Activated CD8-positive, alpha-beta memory T cell treated with anti-CD3 and anti-CD28 coated beads for 48 hours (primary cell): ENCODE data around the gene NRG3.
"Not testable (repeated sequence)": the region's sequence is repeated elsewhere in the genome, so short reads cannot be mapped to it uniquely, and the experiment has no call there.

Experiments
- DNase-seq, 3 experiments: peaks; one replicate each; pipeline ENCODE4 v3.0.0-alpha.2; 2020; ENCODE audit warnings: low read depth in 2 of 3, low spot score in 2 of 3

NRG3 gene

DNA sequence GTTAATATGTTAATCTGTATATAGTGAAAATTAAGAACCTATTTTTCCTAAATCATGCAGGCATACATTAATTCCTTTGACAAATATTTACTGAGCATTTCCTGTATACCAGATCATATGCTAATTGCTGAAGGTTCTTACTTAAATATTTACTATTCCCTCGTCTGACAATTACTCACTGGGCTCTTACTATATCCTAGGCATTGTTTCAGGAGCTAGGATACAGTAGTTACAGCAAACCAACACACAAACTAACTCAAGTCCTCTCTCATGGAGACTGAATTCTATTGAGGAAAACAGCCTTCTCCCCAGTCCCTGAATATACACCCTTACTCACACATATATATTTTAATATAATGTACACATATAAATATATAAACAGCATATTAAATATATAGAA, 786.0 kb downstream of the NRG3 start:
- no peak for DNase-seq

DNA sequence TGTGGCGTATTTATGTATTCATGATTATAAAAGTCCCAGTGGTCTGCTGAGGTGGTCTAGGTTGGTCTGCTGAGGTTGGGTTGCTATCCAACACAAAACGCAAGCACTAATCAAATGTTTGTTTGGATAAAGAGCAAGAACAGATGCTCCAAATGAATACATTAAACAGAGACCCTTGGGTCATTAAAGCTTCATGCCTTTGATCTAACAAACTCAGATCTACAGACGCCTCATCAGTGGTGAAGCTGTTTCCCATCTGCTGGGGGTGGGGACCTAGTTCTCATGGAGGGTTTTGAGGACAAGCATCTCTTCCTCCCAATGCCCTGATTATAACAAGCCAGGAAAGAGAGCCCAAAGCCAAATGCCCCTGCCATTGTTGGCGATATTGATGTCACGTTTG, 786.7 kb downstream of the NRG3 start:
- DNase-seq, result no peak

DNA sequence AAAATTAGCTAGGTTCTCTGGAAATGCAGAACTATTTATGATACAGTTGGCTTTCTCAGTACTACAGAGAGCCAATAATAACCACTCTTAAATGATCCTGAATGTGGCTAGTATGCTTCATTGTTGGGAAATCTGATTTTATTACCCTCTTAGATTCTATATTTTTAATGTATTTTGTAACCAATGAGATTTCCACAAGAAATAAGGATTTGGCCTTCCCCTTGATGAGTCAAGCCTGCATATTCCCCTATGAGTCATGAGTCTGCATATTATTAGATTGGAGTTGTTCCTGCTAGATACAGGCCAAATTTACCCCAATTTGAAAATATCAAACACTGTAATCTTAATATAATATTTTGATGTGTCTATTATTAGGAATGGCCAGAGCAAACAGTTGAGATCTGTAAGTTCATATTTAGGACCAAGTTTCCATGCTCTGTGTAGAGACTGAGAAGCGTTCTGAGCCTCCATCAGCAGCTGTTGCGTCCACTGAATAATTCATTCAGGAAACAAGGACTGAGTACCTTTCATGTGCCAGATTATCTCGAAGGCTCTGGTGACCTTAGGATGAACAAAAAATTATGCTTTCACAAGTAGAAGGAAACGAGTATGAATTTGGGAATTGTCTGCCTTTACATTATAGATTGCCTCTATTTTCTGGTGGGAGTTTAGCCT, 793.4 kb downstream of the NRG3 start:
- no peak for DNase-seq

DNA sequence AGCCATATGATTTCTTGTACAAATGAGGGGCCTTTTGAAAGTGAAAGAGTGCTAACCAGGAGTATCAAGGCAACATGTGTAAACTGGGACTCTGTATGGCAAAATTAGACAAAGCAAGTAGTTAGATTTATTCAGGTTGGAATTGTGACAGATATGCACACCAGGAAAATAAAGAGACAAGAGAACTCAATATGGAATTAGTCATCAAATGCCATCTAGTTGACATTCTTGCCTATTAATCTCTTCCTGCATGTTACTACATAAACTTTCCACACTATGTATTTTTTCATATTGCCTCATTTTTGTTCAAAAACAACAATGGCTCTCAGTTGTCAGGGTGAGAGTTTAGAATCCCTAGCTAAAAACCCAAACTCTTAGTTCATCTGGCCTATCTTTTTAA, 799.0 kb downstream of the NRG3 start:
- no peak for DNase-seq

DNA sequence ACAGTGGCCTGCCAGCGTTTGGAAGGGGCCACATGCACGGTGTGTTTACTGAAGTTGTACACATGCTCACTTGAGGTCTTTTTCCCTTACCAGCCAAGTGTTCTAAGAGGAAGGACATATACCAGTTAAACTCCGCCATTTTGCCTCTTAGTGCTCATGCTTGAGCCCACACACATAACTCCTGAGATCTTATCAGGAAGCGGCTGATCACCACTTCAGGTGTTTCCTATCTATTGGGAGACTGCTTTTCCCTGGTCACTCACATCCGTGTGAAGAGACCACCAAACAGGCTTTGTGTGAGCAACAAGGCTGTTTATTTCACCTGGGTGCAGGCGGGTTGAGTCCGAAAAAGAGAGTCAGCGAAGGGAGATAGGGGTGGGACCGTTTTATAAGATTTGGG, 802.9 kb downstream of the NRG3 start:
- DNase-seq, result not testable (repeated sequence)

DNA sequence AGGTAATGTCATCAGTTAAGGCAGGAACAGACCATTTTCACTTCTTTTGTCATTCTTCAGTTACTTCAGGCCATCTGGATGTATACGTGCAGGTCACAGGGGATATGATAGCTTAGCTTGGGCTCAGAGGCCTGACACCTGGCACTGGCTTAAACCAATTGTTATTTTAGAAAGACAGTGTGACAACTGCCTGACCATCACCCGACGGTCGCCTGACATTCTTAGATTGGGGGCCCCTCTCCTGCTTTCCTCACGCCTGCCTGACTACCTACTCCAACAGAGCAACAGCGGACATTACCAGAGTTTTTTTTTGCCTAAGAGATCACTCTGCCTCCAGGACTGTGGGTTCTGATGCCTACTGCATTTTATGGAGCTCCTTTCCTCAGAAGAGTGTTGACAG, 803.5 kb downstream of the NRG3 start:
- DNase-seq, result not testable (repeated sequence)

DNA sequence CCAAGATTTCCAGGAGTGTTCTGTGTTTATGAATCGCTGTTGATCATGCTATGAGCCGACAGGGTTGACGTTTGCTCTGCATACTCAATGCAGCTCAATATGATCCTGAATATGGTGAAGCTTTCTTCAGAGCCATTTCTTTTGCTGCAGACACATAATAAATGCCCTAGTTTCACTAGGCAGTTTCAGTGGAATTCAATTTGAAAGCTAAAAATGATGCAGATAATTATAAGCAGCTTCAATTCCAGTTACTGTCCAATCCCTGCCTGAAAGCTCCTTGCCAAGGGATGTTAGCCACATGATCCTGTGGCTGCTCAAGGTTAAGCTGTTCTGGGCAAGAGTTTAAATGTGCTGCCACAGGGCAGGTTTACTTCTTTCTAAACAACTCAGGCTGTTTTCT, 805.6 kb downstream of the NRG3 start:
- DNase-seq, result no peak

DNA sequence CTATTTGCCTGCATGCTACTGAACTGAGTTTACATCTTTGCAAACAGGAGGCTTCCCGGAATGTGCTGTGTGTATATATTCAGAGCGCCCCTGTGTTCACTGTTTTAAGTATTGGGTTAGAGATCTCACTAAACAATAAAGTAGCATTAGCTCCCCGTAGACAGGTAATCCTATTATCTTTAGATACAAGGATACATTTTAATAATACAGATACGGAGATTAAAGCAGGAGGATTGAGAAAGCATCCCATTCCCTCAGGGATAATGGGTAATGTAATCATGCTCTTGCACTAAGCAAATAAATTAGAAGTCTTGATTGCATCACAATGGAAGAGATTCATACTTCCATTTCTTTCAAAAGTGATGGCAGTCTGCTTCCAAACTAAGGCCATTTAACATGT, 809.0 kb downstream of the NRG3 start:
- no peak for DNase-seq

DNA sequence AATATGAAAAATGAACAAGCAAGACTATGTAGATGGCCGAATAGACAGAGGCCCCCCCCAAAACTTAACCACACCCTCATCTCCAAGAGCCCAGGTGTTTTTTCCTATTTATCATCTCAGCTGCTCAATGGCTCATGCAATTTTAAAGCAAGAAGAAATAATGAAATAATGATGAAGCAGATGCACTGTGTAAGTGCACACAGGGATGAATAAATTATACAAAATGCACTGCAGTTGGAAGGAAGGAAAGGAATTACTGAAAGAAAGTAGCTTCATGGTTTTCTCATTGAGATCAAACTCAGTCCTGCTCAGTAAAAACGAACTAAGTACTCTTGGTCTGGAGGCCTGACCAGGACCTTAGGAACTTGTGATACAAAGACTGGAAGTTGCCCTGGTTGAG, 810.1 kb downstream of the NRG3 start:
- no peak for DNase-seq

DNA sequence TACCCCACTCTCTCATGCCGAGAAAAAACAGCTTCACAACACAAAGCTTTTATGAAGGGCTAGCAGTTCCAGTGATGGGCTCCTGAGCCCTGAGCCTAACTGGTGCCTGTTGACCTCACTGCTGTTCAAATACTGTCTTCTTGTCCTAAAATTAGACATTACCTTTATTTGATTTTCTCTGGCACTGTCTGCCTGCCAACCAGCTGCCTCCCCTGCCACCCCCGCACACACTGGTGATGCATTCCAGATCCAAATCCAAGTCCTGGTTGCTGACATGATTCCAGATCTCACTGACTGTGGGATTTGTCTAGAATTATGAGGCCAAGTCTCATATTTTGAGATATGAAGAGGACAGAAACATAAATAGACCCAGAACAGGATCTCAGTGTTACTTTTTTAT, 816.2 kb downstream of the NRG3 start:
- no peak for DNase-seq

DNA sequence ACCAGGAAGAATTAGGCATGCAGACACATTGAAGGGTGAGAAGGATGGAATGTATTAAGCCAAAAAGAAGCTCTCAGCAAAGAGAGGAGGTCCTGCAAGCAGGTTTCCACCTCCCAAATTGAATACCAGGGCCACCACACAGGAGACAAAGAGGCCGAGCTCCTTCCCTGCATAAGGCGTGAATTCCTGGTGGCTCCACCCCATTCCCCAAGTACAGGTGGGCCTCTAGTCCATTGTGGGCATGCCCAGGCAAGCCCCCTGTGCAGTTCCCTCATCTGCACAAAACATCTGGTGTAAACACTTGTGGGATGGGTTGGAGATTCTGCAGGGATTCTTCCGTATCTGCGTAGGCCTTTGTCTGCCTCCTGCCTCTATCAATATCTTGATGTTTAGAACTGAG, 817.5 kb downstream of the NRG3 start:
- DNase-seq, result no peak

DNA sequence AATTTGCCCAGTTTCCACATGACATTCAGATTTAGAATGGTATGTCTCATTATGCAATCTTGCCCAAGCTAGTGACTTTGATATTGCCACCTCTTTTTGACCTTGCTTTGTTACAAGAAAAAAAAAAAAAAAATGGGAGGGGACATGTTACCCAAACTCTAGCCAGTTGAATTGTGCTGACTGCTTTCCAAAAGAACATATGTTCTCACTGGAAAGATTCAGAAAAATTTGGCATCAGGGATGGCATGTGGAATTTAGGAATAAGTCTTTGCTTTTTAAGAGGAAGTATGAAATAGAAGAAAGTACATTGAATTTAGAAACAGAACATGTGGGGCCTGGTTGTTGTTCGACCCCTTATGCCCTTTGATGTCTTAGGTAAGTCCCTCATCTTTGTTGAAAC, 846.8 kb downstream of the NRG3 start:
- DNase-seq, result no peak

DNA sequence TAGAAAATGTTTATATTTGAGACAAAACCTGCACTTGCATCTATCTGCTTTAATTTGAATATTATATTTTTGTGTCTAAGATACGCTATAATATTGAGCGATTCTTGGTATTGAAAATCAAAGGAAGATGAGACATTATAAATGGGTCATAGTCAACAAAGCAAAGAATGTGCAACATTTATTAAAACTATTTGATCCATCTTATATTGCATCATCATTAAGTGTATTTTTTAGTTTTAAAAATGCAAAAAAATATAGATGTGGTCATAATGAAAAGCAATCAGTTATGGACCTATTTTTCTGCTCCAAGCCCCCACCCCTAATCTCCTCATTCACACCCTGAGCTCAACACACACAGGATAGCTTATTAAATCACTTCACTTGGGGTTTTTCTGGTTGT, 847.3 kb downstream of the NRG3 start:
- no peak for DNase-seq

DNA sequence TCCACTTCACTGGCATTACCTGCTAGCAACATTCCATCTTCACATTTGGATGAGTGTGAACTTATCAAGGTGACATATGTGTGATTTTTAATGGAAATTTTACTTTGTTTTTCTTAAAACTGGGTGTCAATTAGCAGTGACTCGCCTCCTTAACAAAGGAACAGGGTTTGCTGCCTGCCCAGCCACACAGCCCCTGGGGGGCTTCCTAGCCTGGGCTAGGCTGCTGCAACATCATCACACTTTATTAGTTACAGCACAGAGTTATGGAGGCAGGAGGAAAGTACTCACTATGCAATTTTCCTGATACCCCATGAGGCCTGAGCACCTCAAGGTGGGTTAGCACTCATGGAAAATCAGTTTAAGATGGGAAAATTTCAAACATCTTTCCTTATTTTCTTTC, 861.3 kb downstream of the NRG3 start:
- no peak for DNase-seq

DNA sequence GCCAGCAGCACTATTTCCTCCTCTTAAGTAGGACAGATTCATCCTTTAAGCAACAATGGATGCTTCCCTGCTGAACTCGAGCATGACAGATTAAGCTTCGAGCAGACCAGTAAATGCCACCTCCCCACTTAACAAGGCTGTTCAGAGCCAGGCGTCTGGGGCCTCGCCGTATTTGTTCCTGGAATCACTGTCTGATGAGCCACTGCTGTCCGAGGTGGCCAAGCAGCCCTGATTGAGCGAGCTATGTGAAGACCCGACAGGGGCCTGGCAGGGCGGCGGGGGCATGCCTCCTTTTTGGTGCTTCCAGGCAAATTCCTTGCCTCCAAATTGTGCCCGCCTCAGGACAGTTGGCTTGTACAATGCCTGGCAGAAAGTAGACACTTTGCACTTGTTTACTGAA, 862.6 kb downstream of the NRG3 start:
- DNase-seq, result no peak

DNA sequence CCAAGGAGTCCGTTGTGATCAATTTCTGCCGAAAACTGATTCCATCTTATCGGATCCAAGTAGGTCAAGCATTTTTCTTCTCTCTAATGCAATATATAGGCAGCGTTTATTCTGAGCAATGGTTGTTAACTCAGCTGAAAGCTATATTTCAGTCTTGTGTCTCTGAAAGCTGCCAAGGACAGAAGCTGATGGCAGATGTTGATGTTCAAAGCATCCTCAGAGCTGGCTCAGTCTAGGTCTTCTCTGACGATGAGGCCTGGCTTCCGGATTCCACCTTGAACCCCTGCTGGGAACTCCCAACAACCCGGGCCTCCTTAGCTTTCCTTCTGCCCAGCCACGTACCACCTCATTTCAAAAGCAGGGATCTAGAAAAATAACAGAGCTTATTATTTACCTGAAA, 863.6 kb downstream of the NRG3 start:
- no peak for DNase-seq

DNA sequence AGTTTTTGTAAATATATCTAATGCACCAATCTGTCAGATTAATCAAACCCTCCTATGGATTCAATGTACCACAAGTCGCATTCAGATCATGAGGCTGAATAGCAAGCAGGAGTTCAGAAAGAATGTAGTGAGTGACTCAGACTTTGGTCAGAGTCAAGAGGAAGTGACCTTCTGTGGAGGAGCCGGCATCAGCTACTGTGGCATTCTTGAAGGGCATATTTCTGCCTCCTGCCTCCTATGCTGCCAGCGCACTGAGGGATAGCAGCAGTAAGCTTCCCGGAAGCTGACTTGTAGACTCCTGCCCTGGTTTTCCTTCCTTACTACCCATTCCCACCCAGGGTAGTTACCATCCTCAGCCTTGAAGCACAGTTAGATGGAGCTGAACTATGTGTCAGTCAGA, 867.5 kb downstream of the NRG3 start:
- DNase-seq, result no peak

DNA sequence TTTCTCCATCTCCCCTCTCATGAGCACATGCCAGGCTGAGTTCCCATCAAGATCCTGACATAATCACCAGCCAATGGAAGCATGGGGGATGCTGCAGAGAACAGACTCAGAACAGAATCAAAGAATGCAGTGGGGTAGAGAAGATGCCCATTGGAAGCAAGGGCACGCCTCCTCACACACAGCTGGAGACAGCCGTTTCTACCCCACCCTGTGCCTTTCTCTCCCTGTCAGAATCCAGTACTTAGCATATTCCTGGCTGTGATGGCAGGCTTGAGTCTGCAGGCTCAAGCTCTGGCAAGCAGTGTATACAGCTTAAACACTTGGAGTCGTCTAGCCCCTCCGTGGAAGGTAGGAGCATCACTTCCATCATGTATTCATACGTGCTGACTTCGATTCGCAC, 867.9 kb downstream of the NRG3 start:
- DNase-seq, result no peak

DNA sequence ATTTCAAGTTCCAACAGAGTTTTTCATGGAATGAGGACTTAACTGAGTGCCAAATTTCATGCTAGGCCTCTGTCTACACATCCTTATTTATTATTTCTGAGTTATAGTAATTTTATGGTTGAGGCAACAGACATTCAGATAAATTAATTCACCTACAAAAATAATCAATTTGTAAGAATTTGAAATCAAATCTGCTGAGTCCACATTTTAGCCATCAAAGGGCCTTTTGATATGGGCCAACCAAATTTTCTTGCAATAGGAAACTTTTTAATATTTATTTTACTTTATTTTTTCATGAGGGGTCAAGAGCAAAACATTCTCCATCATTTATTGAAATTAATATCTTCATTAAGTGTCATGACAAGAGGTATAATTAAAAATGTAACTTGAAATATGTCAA, 875.5 kb downstream of the NRG3 start:
- DNase-seq, result no peak

DNA sequence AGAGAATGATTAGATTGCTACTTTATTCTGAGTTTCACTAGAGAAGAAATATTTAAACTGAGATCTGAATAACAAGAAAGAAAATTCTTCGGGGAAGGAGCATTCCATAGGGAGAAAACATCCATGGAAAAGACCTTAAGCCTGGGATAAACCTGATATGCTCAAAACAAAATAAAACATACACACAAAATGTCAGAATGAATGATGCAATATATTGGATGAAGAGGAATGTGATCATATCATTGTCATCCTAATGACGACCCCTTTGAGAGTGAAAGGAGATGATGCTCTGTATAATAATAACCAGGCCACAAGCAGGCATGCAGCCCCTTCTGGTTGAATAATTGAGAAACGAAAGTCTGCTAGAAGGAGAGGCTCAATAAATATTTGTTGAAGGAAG, 882.4 kb downstream of the NRG3 start:
- DNase-seq, result no peak

DNA sequence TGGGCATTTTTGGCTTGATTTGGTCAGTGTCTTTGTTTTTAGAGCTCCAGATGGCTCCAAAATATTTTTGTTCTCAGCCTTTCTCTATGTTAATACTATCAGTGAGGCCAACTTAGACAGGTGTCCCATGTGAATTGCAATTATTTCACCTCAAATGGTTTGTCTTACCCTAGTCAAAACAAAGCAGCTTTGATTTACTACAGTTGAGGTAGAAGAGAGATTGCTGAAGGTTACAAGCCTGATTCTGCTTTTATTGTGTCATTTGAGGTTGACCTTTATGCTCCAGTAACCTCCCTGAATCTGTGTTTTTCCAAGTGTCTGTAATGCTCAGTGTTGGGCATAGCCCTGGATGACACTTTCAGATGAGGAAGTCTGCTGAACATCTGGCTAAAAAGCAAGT, 882.9 kb downstream of the NRG3 start:
- no peak for DNase-seq

DNA sequence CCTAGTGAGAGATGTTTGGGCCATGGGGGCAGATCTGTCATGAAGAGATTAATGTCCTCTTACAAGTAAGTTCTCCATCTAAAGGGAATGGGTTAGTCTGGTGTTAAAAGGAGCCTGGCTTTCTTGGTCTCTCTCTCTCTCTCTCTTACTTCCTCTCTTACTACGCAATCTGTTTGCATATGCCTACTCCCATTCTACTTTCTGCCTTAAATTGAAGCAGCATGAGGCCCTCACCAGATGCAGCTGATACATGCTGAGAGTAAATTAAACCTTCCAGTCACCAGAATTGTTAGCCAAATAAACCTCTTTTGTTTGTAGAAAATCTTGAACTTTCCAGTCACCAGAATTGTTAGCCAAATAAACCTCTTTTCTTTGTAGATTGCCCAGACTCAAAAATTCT, 884.1 kb downstream of the NRG3 start:
- no peak for DNase-seq

DNA sequence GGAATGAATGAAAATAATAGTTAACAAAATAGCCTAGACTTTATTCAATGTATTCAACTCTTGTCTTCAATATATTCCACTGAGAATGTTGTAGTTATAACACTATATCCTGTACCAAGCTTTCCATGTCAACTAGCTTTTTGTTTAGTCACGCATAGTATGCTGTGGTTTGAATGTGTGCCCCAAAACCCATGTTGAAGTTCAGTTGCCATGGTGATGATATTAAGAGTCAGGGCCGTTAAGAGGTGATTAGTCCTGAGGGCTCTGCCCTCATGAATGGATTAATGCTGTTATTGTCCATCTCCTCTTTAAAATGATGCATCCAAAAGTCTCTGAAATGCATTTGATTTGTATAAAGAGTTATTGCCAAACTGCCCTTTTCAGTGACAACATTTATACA, 887.6 kb downstream of the NRG3 start:
- no peak for DNase-seq

DNA sequence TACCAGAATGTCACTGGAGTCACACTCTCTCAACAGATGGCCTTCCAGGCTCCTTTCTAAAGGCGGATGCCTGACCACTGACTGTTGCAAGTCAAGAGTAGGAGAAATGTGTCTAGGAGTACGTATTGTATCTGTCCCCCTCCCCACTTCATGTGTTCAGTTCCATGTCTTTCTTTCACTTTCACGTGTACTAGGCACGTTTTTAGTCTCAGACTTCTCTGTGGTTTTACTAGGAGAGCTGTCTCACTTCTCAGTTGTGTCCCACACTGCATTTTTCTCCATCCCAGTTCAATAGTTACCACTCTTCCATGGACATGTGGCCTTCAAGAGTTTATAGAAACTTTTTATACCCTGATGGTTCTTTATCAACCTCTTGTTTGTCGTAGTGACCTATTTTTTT, 893.0 kb downstream of the NRG3 start:
- no peak for DNase-seq
